GM12878 (cell line): Measurements from ENCODE around the gene NPM1. TPM values are rescaled to one million over a fixed set of nuclear protein-coding genes. Genes with fewer than 3 reads are reported as not detected.

Experiments
- ATAC-seq: fragments of 200-7000 bp; cut with Tn5 transposase; 3 replicates; pipeline ENCODE4 v1.9.1; 2020; ENCODE audit warnings: mild to moderate bottlenecking, moderate library complexity
- BruUV-seq: library from RNA; stranded (reverse); fragments of 400-500 nt; replicated peaks from 2 replicates; lab custom pipeline; 2021; lab: Mats Ljungman, UMichigan
- CTCF ChIA-PET: fragments of 300-600 bp; sonication (Branson Sonifier 250); formaldehyde crosslinking; extraction: SDS; loops from one replicate; lab custom pipeline; 2021; ENCODE audit warnings: inconsistent platforms; lab: Yijun Ruan, JAX
- POLR2A ChIA-PET: fragments of 350-600 bp; formaldehyde crosslinking; extraction: SDS; loops from one replicate; lab custom pipeline; 2021; ENCODE audit warnings: inconsistent platforms; lab: Charles Lee
- RAD21 ChIA-PET: fragments of 300-600 bp; sonication (Branson Sonifier 250); formaldehyde crosslinking; loops from one replicate; lab custom pipeline; 2023; ENCODE audit warnings: antibody characterized with exemption; ENCODE audit not compliant: unreplicated experiment; lab: Charles Lee
- SMC1A ChIA-PET: fragments of 300-600 bp; sonication (Branson Sonifier 250); formaldehyde crosslinking; loops from one replicate; lab custom pipeline; 2023; ENCODE audit not compliant: unreplicated experiment, uncharacterized antibody; lab: Charles Lee
- DNase-seq: peaks from one replicate; pipeline ENCODE4 v3.0.0-alpha.2; 2011; ENCODE audit warnings: low read depth, low spot score
- FAIRE-seq: peaks from 3 replicates; lab custom pipeline; 2011; peaks lifted over from hg19 to GRCh38; lab: Jason Lieb, UNC
- H2AFZ ChIP-seq: 2 replicates; pipeline ENCODE4 v1.6.0; 2011; ENCODE audit warnings: low read depth, low read length, control low read depth; ENCODE audit not compliant: control insufficient read depth
- H3K27ac ChIP-seq: 2 replicates; pipeline ENCODE4 v1.5.1; 2011; ENCODE audit warnings: control low read depth; ENCODE audit not compliant: control insufficient read depth, insufficient read depth
- H3K27me3 ChIP-seq, 2 experiments: replicated peaks in 1 of 2; 2 replicates each; pipeline versions ENCODE4 v1.6.0 to v1.6.1; 2011; ENCODE audit warnings: low read length in 1 of 2; ENCODE audit not compliant: control insufficient read depth in 2 of 2, insufficient read depth in 2 of 2
- H3K36me3 ChIP-seq, 2 experiments: 2 replicates each; pipeline ENCODE4 v1.5.1; 2011; ENCODE audit warnings: low read length in 1 of 2; ENCODE audit not compliant: control insufficient read depth in 2 of 2, insufficient read depth in 2 of 2
- H3K4me1 ChIP-seq: 2 replicates; pipeline ENCODE4 v1.6.1; 2011; ENCODE audit warnings: mild to moderate bottlenecking, low read length, moderate library complexity, mixed read lengths; ENCODE audit not compliant: control insufficient read depth, insufficient read depth
- H3K4me2 ChIP-seq: 2 replicates; pipeline ENCODE4 v1.6.0; 2011; ENCODE audit warnings: control low read depth; ENCODE audit not compliant: control insufficient read depth, insufficient read depth
- H3K4me3 ChIP-seq: fragments of 200-600 bp; sonication (generic); 2 replicates; pipeline ENCODE4 v1.5.1; 2016
- H3K79me2 ChIP-seq: 2 replicates; pipeline ENCODE4 v1.6.0; 2011; ENCODE audit warnings: low read length; ENCODE audit not compliant: control insufficient read depth, insufficient read depth
- H3K9ac ChIP-seq: 2 replicates; pipeline ENCODE4 v1.8.0; 2011; ENCODE audit warnings: low read length, control low read depth, mixed read lengths; ENCODE audit not compliant: control insufficient read depth, insufficient read depth
- H3K9me3 ChIP-seq: replicated peaks from 3 replicates; pipeline ENCODE4 v1.5.1; 2011; ENCODE audit warnings: mild to moderate bottlenecking, low read length; ENCODE audit not compliant: control insufficient read depth, insufficient read depth
- H4K20me1 ChIP-seq: 2 replicates; pipeline ENCODE4 v1.6.0; 2011; ENCODE audit not compliant: control insufficient read depth, insufficient read depth
- CEBPZ ChIP-seq: fragments of 150-350 bp; IDR thresholded peaks from 2 replicates; pipeline ENCODE4 v1.6.1; 2016; ENCODE audit warnings: low read depth, low read length
- CREB1 ChIP-seq: IDR thresholded peaks from 2 replicates; pipeline ENCODE4 v1.6.1; 2012; ENCODE audit warnings: low read depth, mild to moderate bottlenecking, inconsistent platforms
- CTCF ChIP-seq, 3 experiments: IDR thresholded peaks in 2 of 3; conservative IDR thresholded peaks in 1 of 3; 2 replicates each; pipeline ENCODE4 v1.5.1; 2011; ENCODE audit warnings: low read depth in 3 of 3, low read length in 3 of 3, mild to moderate bottlenecking in 3 of 3, control low read depth in 2 of 3, moderate library complexity in 2 of 3, inconsistent platforms in 1 of 3, mixed read lengths in 1 of 3; ENCODE audit not compliant: control insufficient read depth in 2 of 3, insufficient read depth in 1 of 3; ENCODE audit errors: extremely low read depth in 1 of 3
- E2F4 ChIP-seq: IDR thresholded peaks from 2 replicates; pipeline ENCODE4 v1.6.1; 2012; ENCODE audit warnings: low read depth, low read length, improper control_type of control experiment
- JUNB ChIP-seq: IDR thresholded peaks from 2 replicates; pipeline ENCODE4 v1.6.1; 2016; ENCODE audit warnings: antibody characterized with exemption, mild to moderate bottlenecking
- MEF2A ChIP-seq: IDR thresholded peaks from 2 replicates; pipeline ENCODE4 v1.6.1; 2011; ENCODE audit warnings: low read depth, mild to moderate bottlenecking, low read length, moderate library complexity; ENCODE audit not compliant: insufficient read depth
- NRF1 ChIP-seq: conservative IDR thresholded peaks from 2 replicates; pipeline ENCODE4 v1.6.1; 2011; ENCODE audit warnings: mild to moderate bottlenecking, low read depth, low read length, improper control_type of control experiment
- PRDM15 ChIP-seq: fragments of 450-650 bp; formaldehyde crosslinking; IDR thresholded peaks from 2 replicates; pipeline ENCODE4 v1.4.0; 2020; ENCODE audit warnings: mild to moderate bottlenecking, moderate library complexity
- SRF ChIP-seq, 2 experiments: IDR thresholded peaks; 2 replicates each; pipeline ENCODE4 v1.6.1; 2011; ENCODE audit warnings: low read depth in 2 of 2, low read length in 2 of 2, mild to moderate bottlenecking in 1 of 2, moderate library complexity in 1 of 2
- TAF1 ChIP-seq: IDR thresholded peaks from 2 replicates; pipeline ENCODE4 v1.6.1; 2011; ENCODE audit warnings: mild to moderate bottlenecking, low read depth, low read length, borderline replicate concordance
- YY1 ChIP-seq: IDR thresholded peaks from 2 replicates; pipeline ENCODE4 v1.6.1; 2011; ENCODE audit warnings: low read depth, mild to moderate bottlenecking, low read length
- WGBS: methylation state at CpG from one replicate; pipeline ENCODE4 v1.1.6; 2016; ENCODE audit warnings: low lambda C conversion rate; ENCODE audit not compliant: insufficient replicate concordance, insufficient coverage; ENCODE audit errors: missing lambda C conversion rate; 5-methylcytosine and 5-hydroxymethylcytosine counted together
- in situ Hi-C: fragments of 300-500 bp; cut with MboI; formaldehyde crosslinking; loops from 9 replicates; pipeline ENCODE4 v1.14.3; 2018; ENCODE audit warnings: mixed read lengths
- intact Hi-C: fragments of 100-400 bp; cut with micrococcal nuclease; formaldehyde crosslinking; loops from one replicate; pipeline ENCODE4 v1.14.2; 2022; ENCODE audit not compliant: unreplicated experiment
- polyA plus RNA-seq, 11 experiments: library from polyadenylated mRNA; depleted of rRNA in 4 of 11; unstranded in 6 of 11; stranded (reverse) in 5 of 11; fragments of >200 nt; fragmentation: Nextera tagmentation in 4 of 11; fragmentation: Illumina TruSeq in 1 of 11; extraction: Ambion mirVana in 4 of 11; extraction: Trizol in 1 of 11; gene quantifications; 1 replicate in 1 of 11; 2 replicates in 10 of 11; pipeline versions ENCODE4 v1.2.1 to v1.2.3, GENCODE V29; 2011 to 2016; ENCODE audit warnings: inconsistent platforms in 2 of 11, missing spikeins in 2 of 11, low read depth in 1 of 11
- total RNA-seq, 4 experiments: library from RNA; depleted of rRNA in 3 of 4; stranded (reverse); fragments of >200 nt in 3 of 4; fragmentation: Illumina TruSeq in 1 of 4; extraction: Trizol in 1 of 4; gene quantifications; 2 replicates each; pipeline versions ENCODE4 v1.2.1 to v1.2.3, GENCODE V29; 2013 to 2021

NPM1 gene
- total and polyA plus RNA-seq, 10 of the 15 experiments (the other 5 are each of a cell fraction or from before 2014, with no cell fraction given): 1,843 to 5,466 (median 2,866) TPM

GRCh38 chr5:171344936-171345608 lies 42.6 kb upstream of the NPM1 start:
- SMC1A ChIA-PET: no interaction called here
- Histone ChIP-seq H3K9ac (no peak overlapping the region), H3K4me1 (no peaks in the 10 kb centered on the region), H4K20me1 (no peaks in the 10 kb centered on the region), H3K79me2 (no peaks in the 10 kb centered on the region), H3K4me2 (no peak overlapping the region), H3K9me3 (no peaks in the 10 kb centered on the region), H3K36me3 (no peaks in the 10 kb centered on the region), H3K4me3 (no peak overlapping the region), H3K27ac (no peak overlapping the region), H2AFZ (no peak overlapping the region), H3K27me3 (no peaks in the 10 kb centered on the region; a peak in 1 of 4 replicates)
- in situ Hi-C loops: loop anchor here (5.0 kb wide), 1 partner anchor 598 kb away; no protein-coding TSS in a partner anchor
- no TSS peak for BruUV-seq
- CTCF ChIA-PET: no interaction called here
- POLR2A ChIA-PET: no interaction called here
- no peak for ATAC-seq
- no peak for DNase-seq
- RAD21 ChIA-PET: no interaction called here
- intact Hi-C loops: loop anchor here (5.0 kb wide), 2 partner anchors 538 to 603 kb away; no protein-coding TSS in a partner anchor
- WGBS: 71% methylated on average over 19 of the region's 19 CpGs
- FAIRE-seq: no peak
- TF ChIP-seq SRF (IDR thresholded peaks at IDR 0.05; ENCODE audit: low read depth in 2 of 2, low read length in 2 of 2) (no peak), CREB1 (no peak), NRF1 (no peak), CTCF (IDR thresholded peaks at IDR 0.05 in 2 of 3, conservative IDR thresholded peaks at IDR 0.05 in 1 of 3; ENCODE audit: control insufficient read depth in 2 of 3, extremely low read depth in 1 of 3, insufficient read depth in 1 of 3, low read depth in 3 of 3, low read length in 3 of 3) (no peak), CEBPZ (no peak), PRDM15 (no peak), MEF2A (no peak), JUNB (no peak), TAF1 (no peak), E2F4 (no peak), YY1 (no peak)
